ENCODE results near the gene IGF2.
"Not testable (repeated sequence)": the region's sequence is repeated elsewhere in the genome, so short reads cannot be mapped to it uniquely, and the experiment has no call there.

IGF2 gene, protein sequence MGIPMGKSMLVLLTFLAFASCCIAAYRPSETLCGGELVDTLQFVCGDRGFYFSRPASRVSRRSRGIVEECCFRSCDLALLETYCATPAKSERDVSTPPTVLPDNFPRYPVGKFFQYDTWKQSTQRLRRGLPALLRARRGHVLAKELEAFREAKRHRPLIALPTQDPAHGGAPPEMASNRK

DNA sequence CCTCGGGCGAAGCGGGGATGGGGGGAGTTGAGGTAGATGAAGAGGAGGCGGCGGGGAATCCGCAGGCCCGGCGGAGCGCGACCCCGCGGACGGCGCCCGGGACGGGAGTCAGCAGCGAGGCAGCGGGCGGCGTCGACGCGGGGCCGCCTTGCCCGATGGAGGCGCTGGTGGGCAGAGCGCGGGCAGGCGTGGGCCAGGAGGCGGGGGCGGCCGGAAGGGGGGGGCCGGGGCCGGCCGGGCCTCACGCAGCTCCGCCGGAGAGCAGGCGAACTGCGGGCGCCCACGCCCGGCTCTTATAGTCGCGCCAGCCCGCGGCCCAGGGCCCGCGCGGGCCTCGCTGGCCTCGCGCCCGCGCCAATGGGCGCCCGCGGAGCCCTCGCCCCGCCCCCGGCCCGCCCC, at the start of gene IGF2:
Gene IGF2 (minus strand): TSS at position 267 of the 399 bp plus-strand sequence. CDS start 3,866 bp downstream, outside the sequence.
- DNase-seq: no peak

DNA sequence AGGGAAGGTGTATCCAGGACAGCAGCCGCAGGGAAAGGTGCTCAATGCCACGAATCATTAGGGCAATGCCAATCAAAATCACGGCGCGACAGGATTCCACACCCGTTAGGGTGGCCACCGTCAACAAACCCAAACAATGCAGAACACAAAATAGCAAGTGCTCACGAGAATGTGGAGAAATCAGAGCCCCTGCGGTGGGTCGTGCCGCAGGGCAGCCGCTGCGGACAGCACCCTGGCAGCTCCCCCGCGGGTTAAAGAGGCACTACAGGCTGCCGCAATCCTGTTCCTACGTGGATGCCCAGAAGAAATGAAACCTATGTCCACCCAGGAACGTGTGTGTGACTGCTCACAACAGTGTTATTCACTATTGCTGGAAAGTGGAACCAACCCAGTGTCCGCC, 49.6 kb upstream of the IGF2 start:
- DNase-seq: no peak

DNA sequence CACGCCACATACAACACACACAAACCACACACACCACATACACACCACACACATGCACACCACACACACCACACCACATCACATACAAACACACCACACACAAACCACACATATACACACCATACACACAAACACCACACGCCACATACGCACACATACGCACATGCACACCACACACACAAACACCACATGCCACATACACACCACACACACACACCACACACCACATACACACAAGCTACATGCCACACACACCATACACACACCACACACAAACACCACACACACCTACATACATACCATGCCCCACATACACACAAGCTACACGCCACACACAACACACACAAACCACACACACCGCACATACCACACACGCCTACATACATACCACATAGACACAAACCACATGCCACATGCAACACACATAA, 48.1 kb upstream of the IGF2 start:
- no peak for DNase-seq

DNA sequence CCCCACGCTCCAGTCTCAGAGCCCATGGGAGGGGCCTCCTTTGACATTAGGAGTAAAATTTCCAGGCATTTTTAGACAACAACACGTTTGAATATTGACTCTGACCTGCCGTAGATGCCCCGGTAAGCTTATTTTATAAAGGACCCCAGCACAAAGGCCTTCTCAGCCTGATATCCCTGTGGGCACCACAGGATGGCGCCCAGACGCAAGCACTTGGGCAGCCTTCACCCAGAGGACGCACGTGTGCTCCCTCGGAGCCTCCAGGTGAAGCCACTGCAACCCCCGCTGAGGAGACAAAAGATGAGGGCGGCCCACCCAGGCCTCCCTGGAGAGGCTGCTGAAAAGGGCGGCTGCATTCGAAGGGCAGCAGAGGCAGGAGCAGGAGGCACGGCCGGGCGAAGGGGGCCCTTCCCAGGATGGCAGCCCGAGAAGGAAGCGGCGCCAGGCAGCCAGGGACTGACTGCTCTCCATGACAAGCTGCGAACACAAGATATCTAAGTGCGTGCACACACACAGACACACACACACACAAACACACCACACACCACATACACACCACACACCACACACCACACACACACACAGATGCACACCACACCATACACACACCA, 47.6 kb upstream of the IGF2 start:
- DNase-seq: no peak

DNA sequence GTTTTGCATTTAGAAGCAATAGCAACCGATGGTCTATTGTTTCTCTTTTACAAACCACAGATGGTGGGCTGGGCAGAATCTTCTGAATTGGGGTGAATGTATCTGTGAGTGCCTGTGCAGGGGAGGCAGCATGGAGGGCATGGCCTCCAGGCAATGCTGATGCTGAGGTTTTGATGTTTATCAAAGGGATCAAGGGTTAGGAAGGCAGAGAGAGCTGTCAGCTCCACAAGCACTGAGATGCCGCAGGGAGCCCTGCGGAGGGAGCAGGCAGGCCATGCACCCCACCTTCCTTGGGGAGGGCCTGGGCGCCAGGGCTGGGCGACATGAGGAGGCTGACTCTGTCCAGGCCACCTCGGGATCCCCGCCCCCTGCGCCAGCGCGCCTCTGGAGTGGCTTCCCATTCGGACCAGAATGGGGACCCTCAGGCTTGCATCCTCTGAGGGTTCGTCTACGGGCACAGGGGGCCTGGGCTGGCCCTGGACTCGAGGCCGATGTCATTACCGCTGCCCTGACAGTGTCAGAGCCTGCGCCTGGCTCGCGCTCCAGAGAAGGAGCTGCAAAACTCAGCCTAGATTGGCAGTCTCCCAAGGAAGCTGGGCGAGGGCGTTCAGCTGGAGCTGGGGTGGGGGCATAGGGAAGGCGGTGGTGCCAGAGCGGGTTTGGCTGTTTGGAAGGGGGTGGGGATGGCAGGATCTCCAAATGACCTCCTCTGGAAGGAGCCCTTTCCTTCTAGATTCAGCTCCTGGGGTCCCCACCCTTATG, 46.3 kb upstream of the IGF2 start:
- DNase-seq: no peak

DNA sequence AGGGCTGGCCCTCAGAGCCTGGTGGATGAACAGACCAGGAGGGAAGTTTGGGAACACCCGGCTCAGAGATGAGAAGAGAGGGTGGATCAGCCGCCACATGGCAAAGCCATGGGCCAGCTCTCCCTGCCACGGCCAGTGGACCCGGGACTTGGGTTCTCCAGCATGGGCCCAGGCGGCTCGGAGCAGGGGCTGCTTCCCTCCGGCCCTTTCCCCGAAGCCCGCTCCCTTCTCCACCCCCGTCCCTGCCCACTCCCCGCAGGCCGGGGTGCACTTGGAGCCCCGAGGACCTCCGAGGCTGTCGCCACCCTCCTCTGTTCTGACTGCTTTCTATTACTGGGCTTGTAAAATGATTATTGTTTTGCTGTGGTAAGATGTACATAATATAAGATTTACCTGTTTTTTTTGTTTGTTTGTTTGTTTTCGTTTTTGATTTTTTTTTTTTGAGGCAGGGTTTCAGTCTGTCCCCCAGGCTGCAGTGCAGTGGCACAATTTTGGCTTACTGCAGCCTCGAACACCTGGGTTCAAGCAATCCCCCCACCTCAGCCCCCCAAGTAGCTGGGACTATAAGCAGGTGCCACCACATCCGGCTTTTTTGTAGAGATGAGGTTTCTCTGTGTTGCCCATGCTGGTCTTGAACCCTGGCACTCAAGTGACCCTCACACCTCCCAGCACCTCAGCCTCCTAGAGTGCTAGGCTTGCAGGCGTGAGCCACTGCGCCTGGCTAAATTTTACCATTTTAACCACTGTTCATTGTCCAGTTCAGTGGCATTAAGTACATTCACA, 43.7 kb upstream of the IGF2 start:
- DNase-seq: no peak

DNA sequence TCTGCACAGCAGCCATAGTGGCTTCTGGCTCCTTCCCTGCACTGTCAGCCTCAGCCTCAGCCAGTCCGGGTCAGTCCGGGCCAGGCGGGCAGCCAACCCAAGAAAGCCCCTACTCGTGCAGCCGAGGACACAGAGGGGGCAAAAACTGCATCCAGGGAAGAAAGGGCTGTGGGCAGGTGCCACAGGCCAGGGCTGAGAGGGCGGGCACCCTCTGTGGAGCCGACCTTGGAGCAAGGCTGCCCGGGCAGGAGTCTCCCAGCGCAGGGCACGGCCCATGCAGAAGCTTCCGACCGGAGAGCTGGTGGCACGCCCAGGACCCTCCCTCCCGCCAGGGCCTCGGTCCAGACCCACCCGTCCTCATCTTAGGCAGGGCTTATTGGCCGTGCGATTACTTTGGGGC, 42.9 kb upstream of the IGF2 start:
- no peak for DNase-seq

DNA sequence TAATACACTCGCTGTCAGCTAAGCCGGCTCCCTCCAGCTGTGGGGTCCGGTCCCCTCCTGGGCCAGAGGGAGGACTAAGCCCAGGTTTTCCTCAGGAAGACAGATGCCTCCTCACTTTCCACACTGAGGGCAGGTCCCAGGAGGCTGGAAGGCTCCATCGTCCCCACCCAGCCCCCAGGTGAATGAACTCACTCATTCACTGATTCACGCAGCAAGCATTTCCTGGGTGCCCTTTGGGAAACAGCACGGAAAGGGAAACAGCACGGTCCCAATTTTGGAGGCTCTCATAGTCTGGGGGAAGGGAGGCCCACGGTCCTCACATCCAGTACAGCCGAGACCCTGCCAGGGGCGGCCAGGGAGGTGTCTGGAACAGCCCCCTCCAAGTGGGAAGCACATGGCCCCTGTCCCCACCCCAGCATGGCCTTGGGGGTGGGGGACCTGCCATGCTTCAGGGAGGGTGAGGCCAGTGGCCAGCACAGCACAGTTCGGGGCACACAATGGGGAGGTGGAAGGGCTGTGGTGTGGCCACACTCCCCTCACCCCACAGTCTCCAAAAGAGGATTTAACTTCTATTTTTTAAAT, 41.7 kb upstream of the IGF2 start:
- no peak for DNase-seq

DNA sequence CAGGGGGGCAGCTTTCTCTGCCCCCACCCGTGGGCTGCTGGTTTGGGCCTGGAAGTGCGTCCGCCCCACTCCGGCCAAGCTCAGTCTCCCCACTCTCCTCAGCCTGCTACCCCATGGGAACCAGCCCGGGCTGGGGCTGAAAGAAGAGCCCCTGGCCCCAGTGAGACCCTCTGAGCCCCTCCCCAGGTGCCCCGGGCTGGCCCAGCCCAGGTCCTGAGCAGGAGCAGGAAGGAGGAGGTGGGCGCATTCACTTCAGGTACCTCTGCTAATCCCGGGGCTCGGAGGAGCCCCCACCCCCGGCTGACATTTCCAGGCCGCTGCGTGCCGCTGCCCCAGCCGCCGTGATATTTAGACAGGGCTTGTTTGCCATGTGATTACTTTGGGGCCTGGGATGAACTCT, 41.2 kb upstream of the IGF2 start:
- DNase-seq: no peak

DNA sequence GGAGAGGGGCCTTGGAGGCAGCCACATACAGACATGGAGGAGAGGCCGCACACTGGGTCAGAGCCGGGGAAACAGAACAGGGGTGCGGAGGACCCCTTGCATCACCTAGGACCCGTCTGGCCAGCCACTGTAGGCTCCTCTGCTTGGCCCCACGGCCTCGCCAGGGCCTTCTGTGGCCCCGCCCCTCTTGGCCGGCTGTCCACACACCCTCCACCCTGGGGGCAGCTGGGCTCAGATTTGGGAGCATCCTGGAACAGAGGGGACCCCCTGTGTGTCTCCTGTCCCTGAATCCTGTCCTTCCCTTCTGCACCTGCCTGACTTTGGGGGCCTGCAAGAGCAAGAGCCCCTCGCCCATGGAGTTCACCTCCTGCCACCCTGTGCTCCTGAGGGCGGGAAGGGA, 40.3 kb upstream of the IGF2 start:
- DNase-seq: no peak

DNA sequence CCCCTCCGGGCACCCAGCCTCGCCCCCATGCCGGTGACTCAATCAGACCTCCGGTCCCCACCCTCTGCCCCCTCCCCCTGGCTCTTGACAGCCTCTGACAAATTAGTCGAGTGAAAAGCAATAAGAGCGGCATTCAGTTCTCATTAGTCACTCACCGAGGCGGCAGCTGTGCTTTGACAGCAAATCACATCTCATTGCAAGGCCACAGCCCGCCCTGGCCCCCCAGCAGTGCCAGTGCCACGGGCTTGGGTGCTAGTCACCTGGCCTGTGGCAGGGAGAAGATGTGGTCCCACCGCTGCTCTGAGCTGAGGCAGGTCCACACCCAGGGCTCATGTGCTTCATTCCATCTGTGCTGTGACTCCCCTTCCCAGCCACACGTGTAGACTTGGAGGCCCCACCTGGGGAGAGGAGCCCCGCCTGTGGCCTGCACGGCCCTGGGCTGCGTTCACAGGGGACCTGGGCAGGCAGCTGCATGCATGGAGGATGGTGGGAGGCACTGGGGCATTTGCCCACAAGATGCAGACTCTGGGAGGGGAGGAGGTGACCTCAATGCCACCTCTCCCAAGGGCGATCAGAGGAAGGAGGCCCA, 39.8 kb upstream of the IGF2 start:
- no peak for DNase-seq

DNA sequence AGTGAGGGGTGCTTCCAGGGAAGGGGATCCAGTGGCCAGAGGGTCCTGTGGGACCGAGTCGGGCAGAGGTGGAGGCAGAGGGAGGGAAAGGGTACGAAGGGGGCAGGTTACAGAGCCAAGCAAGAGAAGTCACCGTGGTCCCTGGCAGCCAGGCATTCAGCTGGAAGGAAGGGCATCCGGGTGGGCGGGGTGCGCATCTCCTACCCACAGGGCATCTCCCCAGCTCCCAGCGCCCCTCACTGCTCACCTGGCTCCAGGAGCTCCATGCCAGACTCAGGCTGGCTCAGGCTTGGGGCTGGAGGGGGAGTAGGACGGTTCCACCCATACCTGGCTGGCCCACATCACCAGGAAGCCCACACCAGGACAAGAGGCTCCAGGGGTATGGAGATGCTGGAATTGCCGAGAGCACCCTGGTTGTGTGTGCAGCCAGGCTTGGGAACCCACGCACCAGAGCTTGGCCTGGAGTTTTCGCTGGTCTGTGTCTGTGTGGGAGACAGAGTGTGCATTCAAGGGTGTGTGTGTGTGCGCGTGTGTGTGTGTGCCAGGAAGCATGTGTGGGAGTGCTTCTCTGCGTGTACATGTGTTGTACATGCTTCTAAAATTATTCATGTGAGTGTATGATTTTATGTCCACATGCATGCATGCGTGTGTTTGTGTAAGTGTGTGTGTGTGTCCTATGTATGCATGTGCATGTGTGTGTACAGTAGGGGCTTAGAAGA, 39.0 kb upstream of the IGF2 start:
- DNase-seq: not testable (repeated sequence)

DNA sequence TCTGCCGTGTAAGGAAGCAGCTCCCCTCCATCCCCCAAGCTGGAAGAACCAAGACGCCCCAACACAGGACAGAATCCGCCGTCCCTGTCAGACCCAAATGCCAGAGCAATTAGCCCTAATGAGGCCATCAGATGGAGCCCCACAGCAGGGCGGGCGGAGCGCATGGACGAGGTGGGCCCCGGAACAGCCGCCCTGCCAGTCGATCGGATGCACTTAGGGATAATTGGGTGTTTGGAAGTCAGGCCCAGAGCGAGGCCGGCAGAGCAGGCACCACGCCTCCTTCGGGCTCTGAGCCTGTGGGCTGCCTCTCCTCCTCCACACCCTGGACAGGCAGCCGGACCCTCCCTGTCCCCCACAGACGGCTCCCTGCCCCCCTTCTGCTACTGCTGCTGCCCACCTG, 37.9 kb upstream of the IGF2 start:
- no peak for DNase-seq

DNA sequence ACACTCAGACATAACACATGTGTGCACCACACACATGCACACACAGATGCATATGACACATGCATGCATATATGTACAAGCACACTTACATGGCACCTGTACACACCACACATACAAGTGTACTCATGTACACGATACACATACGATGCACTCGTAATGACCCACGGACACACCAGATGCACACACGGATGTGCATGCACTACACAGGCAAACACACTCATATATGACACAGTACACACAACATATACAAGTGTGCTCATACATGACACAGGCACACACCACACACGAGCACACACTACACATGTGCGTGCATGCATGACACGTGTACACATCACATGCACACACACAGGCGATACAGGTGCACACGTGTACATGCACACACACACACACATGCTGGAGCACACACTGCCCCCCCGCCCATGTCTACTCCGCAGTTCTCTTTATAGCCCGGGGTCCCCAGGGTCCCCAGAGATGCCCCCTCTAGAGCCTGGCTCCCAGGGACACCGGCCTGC, 37.3 kb upstream of the IGF2 start:
- no peak for DNase-seq

DNA sequence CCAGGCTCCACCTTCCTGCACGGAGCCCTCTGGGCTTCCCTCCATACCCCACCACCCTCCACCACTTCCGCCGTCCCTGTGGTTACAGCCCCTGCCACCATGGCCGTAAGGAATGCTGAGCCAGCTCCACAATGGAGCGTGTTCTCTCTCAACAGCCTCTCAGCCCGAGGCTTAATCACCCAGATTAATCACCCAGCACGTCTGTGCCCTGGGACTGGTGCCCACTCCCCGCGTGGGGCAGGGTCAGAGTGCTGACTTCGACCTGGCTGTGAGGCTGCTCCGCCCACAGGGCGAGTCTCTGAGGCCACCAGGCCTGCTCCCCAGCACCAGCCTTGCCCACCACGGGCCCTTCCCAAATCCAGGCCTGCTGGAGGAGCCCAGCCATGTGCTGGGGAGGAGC, 36.5 kb upstream of the IGF2 start:
- DNase-seq: no peak

DNA sequence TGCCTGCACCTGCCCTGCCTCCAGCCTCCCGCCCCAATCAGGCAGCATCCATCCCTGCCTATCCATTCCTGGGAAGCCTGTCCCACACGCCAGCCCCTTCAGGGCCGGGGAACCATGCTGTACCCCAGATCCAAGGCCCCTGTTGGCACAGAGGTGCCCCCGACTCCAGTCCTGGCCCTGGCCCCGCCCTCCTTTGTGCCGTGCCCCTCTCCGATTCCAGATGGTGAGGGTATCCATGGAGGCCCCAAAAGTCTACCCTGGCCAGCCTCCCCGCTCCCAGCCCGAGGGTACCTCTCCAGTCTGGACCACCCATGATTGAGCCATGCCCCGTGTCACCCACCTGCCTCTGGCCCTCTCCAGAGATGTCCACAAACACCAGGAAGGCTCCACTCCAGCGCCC, 35.2 kb upstream of the IGF2 start:
- DNase-seq: no peak

DNA sequence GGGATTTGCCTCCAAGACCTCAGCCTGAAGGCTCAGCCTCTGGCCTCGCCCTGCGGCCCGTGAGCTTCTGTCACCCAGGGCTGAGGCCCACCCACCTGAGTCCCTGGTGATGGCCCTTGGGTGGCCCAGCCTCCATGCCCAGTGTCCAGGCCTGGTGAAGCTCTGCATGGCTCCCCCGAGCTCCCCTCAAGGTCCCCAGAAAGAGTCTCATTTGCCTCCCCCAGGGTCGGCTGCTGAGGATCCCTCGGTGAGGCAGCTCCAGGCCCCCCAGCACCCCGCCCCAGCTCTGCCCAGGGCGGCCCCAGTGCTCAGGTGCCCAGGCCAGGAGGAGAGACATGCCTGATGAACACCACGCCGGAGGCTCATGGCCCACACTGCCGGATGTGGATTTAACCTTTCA, 34.6 kb upstream of the IGF2 start:
- DNase-seq: no peak

DNA sequence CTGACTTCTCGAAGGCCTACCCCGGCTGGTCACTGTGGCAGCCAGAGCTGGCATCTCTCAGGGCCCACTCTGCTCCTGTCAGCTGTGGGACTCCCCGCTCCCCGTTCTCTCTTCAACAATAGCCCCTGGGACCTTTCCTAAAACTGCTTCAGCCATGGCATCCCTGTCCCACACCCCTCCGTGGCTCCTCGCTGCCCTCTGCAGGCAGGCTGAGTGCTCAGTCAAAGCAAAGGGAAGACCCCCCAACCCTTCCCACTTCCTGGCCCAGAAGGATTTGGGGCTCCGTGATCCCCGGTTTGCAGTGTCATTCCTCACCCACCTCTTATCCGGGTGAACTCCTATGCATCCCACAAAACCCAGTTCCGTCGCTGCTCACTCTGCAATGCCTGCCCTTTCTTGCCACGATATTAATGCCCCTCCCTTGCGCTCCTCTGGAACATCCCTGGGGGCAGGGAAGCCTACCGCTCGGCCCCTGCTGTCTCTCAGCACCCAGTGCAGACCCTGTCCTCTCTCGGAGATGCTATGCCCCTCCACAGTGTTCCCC, 34.0 kb upstream of the IGF2 start:
- DNase-seq: no peak

DNA sequence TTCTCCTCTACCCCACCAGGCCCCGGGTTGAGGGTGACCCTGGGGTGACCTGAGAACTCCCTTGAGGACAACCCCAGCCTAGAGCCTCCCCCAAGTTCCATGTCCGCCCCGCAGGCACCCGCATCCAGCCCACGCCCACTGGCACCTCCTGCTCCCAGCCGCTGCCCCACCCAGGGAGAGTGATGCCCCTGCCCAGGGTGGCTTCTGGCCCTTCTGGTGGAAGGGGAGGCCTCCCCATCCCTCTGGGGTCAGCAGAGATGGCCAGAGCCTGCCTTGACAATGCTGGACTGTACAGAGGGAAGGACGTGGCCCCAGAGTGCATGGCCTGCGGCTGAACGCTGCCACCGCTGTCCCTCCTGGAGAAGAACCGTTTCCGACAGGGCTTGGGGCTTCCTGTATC, 33.5 kb upstream of the IGF2 start:
- DNase-seq: no peak

DNA sequence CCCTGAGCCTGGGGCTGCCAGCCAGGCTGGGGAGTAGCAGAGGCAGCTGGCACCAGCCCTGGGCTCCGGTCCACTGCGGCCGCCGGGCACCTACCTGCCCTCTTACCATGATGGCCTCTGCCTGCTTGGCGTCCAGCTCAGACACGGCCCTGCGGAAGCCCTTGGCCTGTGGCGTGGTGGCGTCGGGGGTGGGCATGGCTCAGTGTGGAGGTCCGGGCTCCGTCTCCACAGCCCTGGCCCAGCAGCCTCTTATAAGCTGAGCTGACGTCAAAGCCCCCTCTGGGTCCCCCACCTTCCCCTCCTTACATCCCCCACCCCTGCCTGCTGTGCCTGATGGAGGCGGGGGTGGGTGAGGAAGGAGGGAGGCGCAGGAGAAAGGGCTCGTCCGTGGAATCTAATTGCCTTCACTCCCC, 32.4 kb upstream of the IGF2 start, which contains the start of gene TH:
Gene TH (minus strand): TSS at position 225 of the 413 bp plus-strand sequence. CDS start 29 bp downstream, at position 196.
- no peak for DNase-seq

Measured in DMS 273 treated with DMSO at 0.1 percent for 48 hours (cell line).